ENCODE data around the gene PARD6G. TPM values are rescaled to one million over a fixed set of nuclear protein-coding genes. Genes with fewer than 3 reads are reported as not detected.

PARD6G gene
- total and polyA plus RNA-seq, 10 of the 15 experiments (the other 5 are each of a cell fraction or from before 2014, with no cell fraction given): 0.20 to 2.0 (median 0.60) TPM

DNA sequence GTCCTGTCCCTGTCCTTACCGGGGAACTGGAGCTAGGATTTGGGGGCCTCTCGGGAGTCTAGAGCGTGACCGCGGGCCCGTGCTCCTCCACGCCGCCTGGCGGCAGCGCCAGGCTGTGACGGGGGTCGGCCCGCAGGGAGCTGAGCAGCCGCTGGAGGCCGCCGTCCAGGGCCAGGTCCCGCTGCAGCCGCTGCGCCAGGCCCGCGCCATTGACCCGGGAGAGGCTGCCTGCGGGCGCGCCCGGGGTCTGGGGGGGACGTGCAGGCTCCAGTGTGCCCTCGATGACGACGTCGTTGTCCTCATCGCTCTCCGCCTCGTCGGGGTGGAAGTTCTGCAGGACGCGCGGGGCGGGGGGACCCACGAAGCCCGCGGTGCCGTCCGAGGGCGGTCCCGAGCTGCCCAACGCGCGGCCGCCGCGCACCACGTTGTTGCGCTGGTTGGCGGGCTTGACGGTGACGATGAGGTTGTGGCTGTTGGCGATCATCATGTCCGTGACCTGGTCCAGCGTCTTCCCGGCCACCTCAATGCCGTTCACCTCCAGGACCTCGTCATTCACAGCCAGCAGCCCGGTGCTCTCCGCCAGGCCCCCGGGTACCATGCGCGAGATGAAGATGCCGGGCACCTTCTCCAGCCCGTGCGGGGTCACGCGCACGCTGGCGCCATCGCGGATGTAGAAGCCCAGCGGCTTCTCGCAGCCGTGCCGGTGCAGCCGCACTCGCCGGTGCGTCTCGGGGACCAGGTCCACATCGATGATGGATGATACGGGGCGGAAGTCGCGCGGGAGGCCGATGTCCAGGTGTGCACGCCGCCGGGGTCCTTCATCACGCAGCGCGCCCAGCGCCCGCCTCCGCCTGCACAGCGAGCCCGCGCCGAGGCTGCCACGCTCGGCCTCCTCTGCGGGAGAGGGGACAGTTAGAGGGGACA is 87.3 kb downstream of the PARD6G start:
- no peak overlapping the region; the same call in 1 of the 2 replicates for H2AFZ ChIP-seq (ENCODE audit: control insufficient read depth, low read depth, low read length)
- TF ChIP-seq BHLHE40 (IDR thresholded peaks at IDR 0.05; ENCODE audit: borderline replicate concordance in 1 of 2, low read depth in 2 of 2, low read length in 1 of 2): peak in 1 of 2 experiments; percentile 45; a peak in 1 of 4 replicates
- no peak for TF ChIP-seq SUPT20H (IDR thresholded peaks at IDR 0.05; ENCODE audit: borderline replicate concordance, control insufficient read depth, low read depth, low read length)
- TF ChIP-seq PAX5 (IDR thresholded peaks at IDR 0.05; ENCODE audit: borderline replicate concordance, low read depth, low read length): peak; percentile 80
- TF ChIP-seq STAT3 (IDR thresholded peaks at IDR 0.05; ENCODE audit: low read depth, low read length): no peak
- TF ChIP-seq, protein P1, sequence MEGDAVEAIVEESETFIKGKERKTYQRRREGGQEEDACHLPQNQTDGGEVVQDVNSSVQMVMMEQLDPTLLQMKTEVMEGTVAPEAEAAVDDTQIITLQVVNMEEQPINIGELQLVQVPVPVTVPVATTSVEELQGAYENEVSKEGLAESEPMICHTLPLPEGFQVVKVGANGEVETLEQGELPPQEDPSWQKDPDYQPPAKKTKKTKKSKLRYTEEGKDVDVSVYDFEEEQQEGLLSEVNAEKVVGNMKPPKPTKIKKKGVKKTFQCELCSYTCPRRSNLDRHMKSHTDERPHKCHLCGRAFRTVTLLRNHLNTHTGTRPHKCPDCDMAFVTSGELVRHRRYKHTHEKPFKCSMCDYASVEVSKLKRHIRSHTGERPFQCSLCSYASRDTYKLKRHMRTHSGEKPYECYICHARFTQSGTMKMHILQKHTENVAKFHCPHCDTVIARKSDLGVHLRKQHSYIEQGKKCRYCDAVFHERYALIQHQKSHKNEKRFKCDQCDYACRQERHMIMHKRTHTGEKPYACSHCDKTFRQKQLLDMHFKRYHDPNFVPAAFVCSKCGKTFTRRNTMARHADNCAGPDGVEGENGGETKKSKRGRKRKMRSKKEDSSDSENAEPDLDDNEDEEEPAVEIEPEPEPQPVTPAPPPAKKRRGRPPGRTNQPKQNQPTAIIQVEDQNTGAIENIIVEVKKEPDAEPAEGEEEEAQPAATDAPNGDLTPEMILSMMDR (IDR thresholded peaks at IDR 0.05 in 2 of 3, conservative IDR thresholded peaks at IDR 0.05 in 1 of 3; ENCODE audit: control insufficient read depth in 2 of 3, extremely low read depth in 1 of 3, insufficient read depth in 1 of 3, low read depth in 3 of 3, low read length in 3 of 3): peak; percentile 52 to 71 (median 60)
- TF ChIP-seq DPF2 (IDR thresholded peaks at IDR 0.05): no peak
- TF ChIP-seq EGR1 (IDR thresholded peaks at IDR 0.05; ENCODE audit: borderline replicate concordance in 1 of 2, low read depth in 2 of 2, low read length in 2 of 2): no peak
- no peak for TF ChIP-seq ATF7 (IDR thresholded peaks at IDR 0.05; ENCODE audit: low read depth)
- TF ChIP-seq YBX1 (IDR thresholded peaks at IDR 0.05): no peak
- TF ChIP-seq HDAC2 (IDR thresholded peaks at IDR 0.05): no peak
- TF ChIP-seq, protein P2, sequence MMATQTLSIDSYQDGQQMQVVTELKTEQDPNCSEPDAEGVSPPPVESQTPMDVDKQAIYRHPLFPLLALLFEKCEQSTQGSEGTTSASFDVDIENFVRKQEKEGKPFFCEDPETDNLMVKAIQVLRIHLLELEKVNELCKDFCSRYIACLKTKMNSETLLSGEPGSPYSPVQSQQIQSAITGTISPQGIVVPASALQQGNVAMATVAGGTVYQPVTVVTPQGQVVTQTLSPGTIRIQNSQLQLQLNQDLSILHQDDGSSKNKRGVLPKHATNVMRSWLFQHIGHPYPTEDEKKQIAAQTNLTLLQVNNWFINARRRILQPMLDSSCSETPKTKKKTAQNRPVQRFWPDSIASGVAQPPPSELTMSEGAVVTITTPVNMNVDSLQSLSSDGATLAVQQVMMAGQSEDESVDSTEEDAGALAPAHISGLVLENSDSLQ (IDR thresholded peaks at IDR 0.05): no peak
- no peak for TF ChIP-seq NFIC (IDR thresholded peaks at IDR 0.05; ENCODE audit: low read depth, low read length)

More for the DNA sequence above, 87.3 kb downstream of the PARD6G start:
- BruUV-seq (replicated peaks): no TSS peak
- Histone ChIP-seq H3K4me2 (ENCODE audit: control insufficient read depth, insufficient read depth) (peak overlapping the region; percentile 48; the same call in 1 of the 2 replicates), H3K9me3 (replicated peaks; ENCODE audit: control insufficient read depth, insufficient read depth, low read length) (peaks cover 3% of the 10 kb centered on the region; the same call in 2 of the 3 replicates), H3K27me3 (replicated peaks in 1 of 2; ENCODE audit: control insufficient read depth in 2 of 2, insufficient read depth in 2 of 2, low read length in 1 of 2) (no peaks in the 10 kb centered on the region), H3K4me1 (ENCODE audit: control insufficient read depth, insufficient read depth, low read length) (no peaks in the 10 kb centered on the region), H3K36me3 (ENCODE audit: control insufficient read depth in 2 of 2, insufficient read depth in 2 of 2, low read length in 1 of 2) (no peaks in the 10 kb centered on the region), H3K4me3 (no peak overlapping the region), H3K27ac (ENCODE audit: control insufficient read depth, insufficient read depth) (no peak overlapping the region), H4K20me1 (ENCODE audit: control insufficient read depth, insufficient read depth) (no peaks in the 10 kb centered on the region), H3K9ac (ENCODE audit: control insufficient read depth, insufficient read depth, low read length) (no peak overlapping the region), H3K79me2 (ENCODE audit: control insufficient read depth, insufficient read depth, low read length) (no peaks in the 10 kb centered on the region)
- WGBS (ENCODE audit: insufficient coverage, insufficient replicate concordance, low lambda C conversion rate, missing lambda C conversion rate): 86% methylated on average over 103 of the region's 109 CpGs
- ChIA-PET RAD21 (ENCODE audit: unreplicated experiment) (interaction anchor here (1.1 to 2.9 kb wide), 4 partner anchors 11 to 96 kb away, joined by 4 to 19 read pairs (median 8); no protein-coding TSS in a partner anchor), POLR2A (no interaction called here), SMC1A (ENCODE audit: uncharacterized antibody, unreplicated experiment) (interaction anchor here (1.1 to 1.7 kb wide), 5 partner anchors 10 to 56 kb away, joined by 3 to 4 read pairs (median 3); no protein-coding TSS in a partner anchor), CTCF (interaction anchor here (1.0 to 5.8 kb wide), 21 partner anchors 8 to 781 kb away, joined by 3 to 75 read pairs (median 5); no protein-coding TSS in a partner anchor)
- intact Hi-C loops (cut with micrococcal nuclease; ENCODE audit: unreplicated experiment): loop anchor here (5.0 kb wide), 1 partner anchor 783 kb away; no protein-coding TSS in a partner anchor
- in situ Hi-C loops (cut with MboI): no loop called here
- ATAC-seq (peak; percentile 91), FAIRE-seq (no peak), DNase-seq (ENCODE audit: low read depth, low spot score) (no peak)

Data from GM12878 (cell line).